Measurements from ENCODE around the gene LPIN3.

- TF ChIP-seq POLR2AphosphoS5 (IDR thresholded peaks at IDR 0.05; ENCODE audit: low read depth, low read length) (no peak), POLR2A (IDR thresholded peaks at IDR 0.05; ENCODE audit: low read depth, low read length) (no peak), TAF1 (IDR thresholded peaks at IDR 0.05; ENCODE audit: low read depth, low read length) (no peak)
Observed at GRCh38 chr20:41342474-41343464, 2.1 kb downstream of the LPIN3 start.
